ENCODE data around the gene UNC13D.

The UNC13D gene

DNA sequence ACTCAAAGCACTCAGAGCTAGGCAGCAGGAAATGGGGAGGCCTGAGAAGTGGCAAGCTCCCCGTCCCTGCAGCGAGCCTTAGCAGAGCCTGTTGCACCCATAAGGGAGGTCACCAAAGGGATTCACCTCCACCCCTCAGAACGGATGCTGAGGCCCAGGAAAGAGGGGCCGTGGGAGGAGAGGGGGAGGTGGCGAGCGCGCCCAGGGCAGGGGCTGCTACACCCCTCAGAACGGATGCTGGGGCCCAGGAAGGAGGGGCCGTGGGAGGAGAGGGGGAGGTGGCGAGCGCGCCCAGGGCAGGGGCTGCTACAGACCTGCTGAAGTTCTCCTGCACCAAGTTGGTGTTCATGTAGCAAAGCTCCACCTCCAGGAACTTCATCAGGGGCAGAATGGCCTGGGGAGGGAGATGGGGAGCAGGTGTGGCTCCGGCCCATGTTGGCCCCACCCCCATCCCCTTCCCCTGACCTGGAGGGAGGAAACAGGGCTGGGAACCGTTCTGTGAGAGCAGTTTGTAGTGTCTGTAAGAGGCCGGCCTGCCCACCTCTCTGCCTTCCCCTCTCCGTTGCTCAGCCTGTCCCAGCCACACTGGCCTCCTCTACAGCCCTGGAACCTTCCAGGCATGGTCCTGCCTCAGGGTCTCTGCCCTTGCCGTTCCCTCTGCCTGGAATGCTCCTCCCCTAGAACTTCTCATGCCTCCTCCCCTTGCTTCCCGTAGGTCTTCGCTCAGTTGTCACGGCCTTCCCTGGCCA is 11.4 kb downstream of the UNC13D start:
- no peak for TF ChIP-seq GATA3 (IDR thresholded peaks at IDR 0.05; ENCODE audit: low read depth, low read length)
- no peak for TF ChIP-seq GATA2 (IDR thresholded peaks at IDR 0.05; ENCODE audit: low read depth, low read length)

DNA sequence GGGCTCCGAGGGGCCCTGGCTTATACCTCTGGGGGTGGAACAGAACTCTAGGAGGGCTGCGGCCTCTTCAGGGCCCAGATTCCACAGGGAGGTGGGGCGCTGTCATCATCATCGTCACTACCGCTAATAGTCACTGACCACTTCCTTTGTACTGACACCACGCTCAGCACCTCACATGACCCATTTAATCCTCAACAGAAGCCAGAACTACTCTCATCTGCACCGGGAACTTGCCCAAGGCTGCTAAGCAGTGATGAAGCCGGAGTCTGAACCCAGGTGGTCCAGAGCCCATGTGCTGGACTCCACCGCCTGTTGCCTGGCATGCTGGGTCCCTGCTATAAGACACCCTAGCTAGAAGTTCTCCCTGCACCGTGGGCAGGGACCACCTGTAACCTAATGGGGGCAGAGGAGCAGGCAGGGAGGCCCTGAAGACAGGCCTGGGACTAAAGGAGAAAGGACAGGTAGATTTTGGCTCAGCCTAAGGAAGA is 12.0 kb downstream of the UNC13D start:
- no peak for TF ChIP-seq GATA2 (IDR thresholded peaks at IDR 0.05; ENCODE audit: low read depth, low read length)

DNA sequence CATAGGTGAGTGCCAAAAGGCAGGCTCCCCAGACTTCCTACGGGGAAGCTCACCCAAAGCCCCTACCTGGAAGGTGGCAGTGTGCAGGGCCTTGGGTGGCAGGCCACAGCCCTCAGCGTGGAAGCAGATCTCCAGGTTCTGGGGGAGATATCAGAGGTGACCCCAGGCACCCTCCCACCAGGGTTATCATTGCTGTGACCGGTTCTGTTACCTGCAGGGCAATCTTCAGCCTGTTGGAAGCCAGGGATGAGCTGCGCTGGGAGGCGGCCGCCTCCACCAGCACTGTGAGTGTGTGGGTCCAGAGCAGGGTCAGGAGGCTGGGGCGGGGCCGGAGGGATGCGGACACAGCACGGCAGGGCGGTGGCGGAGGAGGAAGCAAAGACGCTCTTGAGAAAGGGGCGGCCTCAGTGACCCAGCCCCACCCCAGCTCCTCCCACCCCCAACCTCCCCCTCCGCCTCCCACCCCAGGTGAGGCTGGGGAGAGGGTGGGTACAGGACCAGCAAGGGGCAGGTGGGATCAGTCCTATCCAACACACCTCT is 13.1 kb downstream of the UNC13D start:
- TF ChIP-seq GATA3 (IDR thresholded peaks at IDR 0.05; ENCODE audit: low read depth, low read length) (no peak), GATA2 (IDR thresholded peaks at IDR 0.05; ENCODE audit: low read depth, low read length) (no peak)

DNA sequence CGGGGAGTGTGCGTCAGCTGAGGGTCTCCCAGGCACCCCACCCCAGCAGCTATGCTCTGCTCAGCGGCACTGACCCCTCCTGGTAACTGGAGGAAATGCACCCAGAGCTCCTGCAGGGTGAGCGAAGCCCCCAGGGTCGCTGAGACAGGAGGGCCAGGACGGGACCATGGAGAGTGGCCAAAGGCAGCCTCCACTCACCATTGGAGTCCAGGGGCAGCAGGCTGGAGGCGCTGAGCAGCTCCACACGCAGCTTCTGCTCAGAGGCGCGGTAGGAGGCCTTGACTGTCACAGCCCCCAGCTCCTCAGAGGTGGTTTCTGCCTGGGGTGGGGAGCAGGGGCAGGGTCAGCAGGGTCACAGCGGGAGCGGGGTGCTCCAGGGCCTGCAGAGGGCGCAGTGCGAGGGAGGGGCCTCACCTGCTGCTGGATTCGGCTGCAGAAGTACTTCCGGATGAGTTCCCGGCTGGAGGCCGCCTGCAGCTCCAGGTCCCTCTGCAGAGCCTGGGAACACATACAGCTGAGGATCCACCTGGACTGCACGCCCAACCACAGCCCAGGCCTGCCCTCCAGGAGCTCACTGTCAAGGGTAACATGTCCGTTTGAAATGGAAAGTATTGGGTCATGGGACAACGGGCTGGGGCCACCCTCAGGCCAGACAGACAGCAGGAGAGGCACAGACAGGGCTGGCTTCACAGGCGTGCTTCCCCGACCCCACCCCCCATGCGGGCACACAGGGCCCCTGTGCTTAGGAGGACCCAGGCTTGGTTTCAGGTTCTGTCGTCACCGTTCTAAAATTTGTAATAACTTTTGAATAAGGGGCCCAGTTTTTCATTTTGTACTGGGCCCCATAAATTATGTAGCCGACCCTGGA is 13.8 kb downstream of the UNC13D start:
- no peak for TF ChIP-seq GATA2 (IDR thresholded peaks at IDR 0.05; ENCODE audit: low read depth, low read length)

DNA sequence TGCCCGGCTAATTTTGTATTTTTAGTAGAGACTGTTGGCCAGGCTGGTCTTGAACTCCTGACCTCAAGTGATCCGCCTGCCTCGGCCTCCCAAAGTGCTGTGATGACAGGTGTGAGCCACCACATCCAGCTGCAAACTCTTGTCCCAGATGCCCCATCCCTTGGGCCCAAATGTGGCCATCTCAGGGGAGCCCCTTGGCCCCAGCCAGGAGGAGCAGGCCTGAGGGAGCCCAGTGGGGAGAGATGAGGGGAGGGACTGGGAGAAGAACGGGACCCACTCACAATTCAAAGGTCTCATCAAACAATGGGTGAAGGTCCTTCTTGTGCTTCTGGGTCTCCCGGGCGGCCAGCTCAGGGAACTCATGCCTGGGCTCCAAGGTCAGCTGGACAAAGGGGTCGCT is 14.5 kb downstream of the UNC13D start:
- TF ChIP-seq GATA2 (IDR thresholded peaks at IDR 0.05; ENCODE audit: low read depth, low read length) (no peak), GATA3 (IDR thresholded peaks at IDR 0.05; ENCODE audit: low read depth, low read length) (no peak)

DNA sequence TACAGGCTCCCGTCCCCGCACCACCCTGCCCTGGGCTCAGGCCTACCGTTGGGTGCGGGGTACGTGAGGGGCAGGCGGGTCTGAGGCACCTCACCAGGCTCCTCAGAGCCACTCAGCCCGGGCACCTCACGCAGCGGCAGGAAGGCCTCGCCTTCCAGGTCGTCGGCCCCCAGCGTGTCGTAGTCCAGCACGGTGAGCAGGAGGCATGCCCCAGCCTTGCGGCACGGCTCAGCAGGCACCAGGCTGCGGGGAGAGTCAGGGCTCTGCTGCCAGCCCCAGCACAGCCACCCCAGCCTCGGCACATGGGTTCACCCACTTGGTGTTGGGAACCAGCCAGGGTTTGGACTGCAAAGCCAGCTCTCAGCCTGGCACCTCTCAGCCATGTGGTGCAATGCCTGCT is 15.5 kb downstream of the UNC13D start:
- TF ChIP-seq GATA2 (IDR thresholded peaks at IDR 0.05; ENCODE audit: low read depth, low read length) (no peak), GATA3 (IDR thresholded peaks at IDR 0.05; ENCODE audit: low read depth, low read length) (no peak)

DNA sequence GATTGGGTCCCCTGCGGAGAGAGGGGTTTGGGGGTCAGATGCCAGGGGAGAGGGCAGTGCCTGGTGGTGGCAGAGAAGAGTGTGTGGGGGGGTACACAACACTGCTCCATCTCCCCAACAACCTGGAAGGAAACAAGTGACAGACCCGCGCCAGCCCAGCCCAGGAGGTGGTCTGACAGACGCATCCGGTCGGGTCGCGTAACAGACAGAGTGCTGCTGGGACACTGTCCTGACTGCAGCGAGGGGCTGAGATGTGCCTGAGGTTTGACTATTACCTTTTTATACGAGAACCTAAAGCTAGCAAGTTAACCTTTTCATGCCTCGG is 16.2 kb downstream of the UNC13D start:
- TF ChIP-seq GATA3 (IDR thresholded peaks at IDR 0.05; ENCODE audit: low read depth, low read length): no peak
- TF ChIP-seq GATA2 (IDR thresholded peaks at IDR 0.05; ENCODE audit: low read depth, low read length): no peak

DNA sequence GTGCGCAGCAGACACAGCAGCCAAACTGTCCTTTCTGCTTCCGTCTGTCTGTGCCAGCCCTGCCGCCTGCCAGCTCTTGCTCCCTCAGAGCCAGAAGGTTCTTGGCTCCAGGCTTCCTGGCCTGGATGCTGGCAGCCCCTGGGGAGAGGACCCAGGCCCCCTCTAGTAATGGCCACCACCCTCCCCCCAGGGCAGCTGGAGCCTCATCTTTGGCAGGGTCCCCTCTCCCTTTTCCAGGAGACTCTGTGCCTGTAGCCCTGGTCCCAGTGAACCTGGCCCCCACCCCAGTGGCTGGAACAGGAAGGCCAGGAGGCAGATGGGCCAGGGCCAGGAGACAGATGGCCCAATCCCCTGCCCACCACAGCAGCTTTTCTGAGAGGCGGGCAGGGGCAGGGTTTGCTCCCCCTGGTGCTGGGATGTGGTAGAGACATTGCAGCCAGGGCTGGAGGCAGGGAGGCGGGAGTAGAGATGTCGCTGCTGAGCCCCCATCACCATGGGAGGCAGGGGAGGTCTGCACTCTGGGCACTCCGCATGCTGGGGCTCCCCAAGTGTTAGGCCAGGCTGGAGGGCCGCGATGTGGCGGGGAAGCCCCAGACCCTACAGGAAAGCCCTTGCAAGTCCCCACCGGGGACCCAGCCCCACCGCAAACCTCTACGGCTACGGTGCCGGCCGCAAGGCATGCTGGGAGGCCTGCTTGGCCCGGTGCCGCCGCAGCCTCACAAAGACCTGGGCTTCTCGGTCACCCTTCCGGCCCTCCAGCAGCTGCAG is 16.7 kb downstream of the UNC13D start:
- TF ChIP-seq GATA2 (IDR thresholded peaks at IDR 0.05; ENCODE audit: low read depth, low read length) (no peak), GATA3 (IDR thresholded peaks at IDR 0.05; ENCODE audit: low read depth, low read length) (no peak)

DNA sequence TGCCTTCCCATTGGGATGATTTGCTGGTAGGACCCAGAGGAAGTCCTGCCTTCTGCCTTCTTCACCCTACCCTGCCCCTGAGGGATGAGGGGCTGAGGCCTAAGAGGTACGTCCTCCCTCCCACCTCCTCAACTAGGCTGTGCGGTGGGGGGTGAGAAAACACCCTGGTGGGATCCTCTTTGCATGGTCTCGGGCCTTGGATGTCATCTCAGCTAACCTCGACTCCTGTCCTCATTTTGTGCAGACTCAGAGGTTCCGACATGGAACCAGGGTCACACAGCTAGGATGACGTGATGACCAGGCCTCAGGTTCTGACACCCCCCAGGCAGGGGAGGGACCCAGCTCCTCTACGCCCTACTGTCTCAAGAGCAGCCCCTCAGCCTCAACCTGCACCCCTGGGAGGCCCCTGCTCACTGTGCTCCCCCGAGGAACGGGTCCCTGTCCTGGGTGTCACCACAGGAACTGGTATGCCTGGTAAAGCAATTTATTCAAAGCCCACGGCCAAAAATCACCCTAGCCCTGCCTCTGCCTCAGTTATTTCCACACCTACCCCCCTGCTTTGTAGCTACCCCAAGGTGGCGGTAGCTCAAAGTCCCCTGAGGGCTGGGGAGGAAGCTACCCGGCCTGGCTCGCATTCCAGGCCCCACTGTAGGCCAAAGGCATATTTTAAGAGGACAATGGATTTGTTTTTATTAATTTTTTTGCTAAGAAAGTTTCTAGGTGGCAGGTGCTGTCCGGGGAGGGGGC is 17.5 kb downstream of the UNC13D start:
- TF ChIP-seq GATA2 (IDR thresholded peaks at IDR 0.05; ENCODE audit: low read depth, low read length) (no peak), GATA3 (IDR thresholded peaks at IDR 0.05; ENCODE audit: low read depth, low read length) (no peak)

DNA sequence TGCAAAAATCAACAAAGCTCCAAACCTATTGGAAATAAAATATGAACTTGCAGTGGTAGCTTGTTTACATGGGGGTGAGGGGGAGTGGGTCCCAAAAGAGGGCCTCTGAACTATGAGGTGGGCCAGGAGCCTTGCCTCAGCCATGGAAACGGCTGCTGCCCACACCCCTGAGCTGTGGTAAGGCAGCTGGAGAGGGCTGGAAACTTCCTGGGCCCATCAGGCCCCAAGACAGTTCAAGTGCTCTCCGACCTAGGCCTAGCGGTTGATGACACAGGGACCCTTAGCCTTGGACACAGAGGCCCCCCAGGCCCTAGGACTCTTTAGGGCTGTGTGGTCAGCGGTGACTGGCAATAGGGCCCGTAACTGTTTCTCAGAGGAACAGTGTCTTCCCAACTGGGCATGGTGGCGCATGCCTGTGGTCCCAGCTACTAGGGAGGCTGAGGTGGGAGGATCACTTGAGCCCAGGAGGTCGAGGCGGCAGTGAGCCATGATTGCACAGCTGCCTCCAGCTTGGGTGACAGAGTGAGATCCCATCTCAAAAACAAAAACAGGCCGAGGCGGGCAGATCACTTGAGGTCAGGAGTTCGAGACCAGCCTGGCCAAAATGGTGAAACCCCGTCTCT is 18.3 kb downstream of the UNC13D start:
- no peak for TF ChIP-seq GATA2 (IDR thresholded peaks at IDR 0.05; ENCODE audit: low read depth, low read length)
- no peak for TF ChIP-seq GATA3 (IDR thresholded peaks at IDR 0.05; ENCODE audit: low read depth, low read length)

DNA sequence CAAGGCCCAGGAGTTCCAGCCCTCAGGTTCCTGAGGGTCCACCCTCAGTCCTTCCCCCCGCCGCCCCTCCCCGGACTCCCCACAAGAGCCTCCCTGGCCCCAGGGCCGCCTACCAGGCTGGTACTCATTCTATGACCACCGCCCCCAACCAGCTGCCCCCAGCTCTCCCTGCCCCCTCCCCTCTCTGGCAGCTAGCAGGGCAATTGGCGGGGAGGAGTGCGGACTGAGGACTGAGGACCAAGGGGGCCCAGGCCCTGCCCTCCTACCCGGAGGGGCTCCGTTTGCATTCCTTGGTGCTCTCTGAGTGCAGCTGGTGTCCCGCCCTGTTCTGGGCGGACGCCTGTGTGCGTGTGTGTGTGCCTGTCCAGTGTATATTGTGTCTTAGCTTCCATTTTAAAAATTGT is 19.1 kb downstream of the UNC13D start:
- TF ChIP-seq GATA3 (IDR thresholded peaks at IDR 0.05; ENCODE audit: low read depth, low read length): no peak
- TF ChIP-seq GATA2 (IDR thresholded peaks at IDR 0.05; ENCODE audit: low read depth, low read length): no peak

DNA sequence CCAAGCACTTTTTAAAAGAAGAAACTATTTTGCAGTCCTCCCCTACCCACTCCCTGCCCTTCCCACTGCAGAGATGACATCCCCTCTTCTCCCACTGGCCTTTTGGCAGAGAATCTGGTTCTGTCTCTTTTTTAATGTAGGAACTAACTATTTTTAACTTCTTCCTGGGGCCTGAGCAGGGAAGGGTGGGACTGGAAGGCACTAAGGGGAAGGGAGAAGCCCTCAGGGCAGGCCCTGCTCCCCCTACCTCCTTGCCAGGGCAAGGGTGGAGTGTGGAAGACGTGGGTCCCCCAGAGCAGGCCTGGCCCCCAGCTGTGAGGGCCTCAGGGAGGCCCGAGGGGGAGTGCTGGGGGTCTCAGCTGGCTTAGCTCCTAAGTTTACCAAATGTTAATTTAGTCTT is 19.5 kb downstream of the UNC13D start:
- TF ChIP-seq GATA2 (IDR thresholded peaks at IDR 0.05; ENCODE audit: low read depth, low read length) (no peak), GATA3 (IDR thresholded peaks at IDR 0.05; ENCODE audit: low read depth, low read length) (no peak)

DNA sequence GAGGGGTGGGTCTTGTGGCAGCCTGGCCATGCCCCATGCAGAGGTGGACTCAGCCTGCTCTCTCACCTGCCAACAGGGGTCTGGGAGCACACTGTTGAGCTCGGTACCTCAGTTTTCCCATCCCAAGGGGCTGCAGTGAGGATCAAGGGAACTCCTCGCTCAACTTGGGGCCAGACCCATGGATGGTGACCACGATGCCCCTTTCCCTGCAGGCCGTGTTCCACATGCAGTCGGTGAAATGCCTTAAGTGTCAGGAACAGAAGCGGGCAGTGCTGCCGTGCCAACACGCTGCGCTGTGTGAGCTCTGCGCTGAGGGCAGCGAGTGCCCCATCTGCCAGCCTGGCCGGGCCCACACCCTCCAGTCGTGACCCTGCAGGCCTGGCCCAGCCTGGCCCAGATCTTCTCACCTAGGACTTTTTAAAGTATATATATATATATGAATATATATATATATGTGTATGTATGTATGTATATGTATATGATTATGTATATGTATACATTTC is 20.1 kb downstream of the UNC13D start:
- TF ChIP-seq GATA2 (IDR thresholded peaks at IDR 0.05; ENCODE audit: low read depth, low read length) (no peak), GATA3 (IDR thresholded peaks at IDR 0.05; ENCODE audit: low read depth, low read length) (no peak)
